CD4-positive, alpha-beta T cell (primary cell): Measurements from ENCODE around the gene LDLRAD4. TPM values are rescaled to one million over a fixed set of nuclear protein-coding genes. Genes with fewer than 3 reads are reported as not detected.
A peak's percentile ranks its signal among the peaks of the same experiment; 100 is the strongest.

ENCODE experiments used
- ATAC-seq: fragments of 200-7000 bp; cut with Tn5 transposase; one replicate; pipeline ENCODE4 v1.10.0; 2022; ENCODE audit warnings: mild to moderate bottlenecking; ENCODE audit not compliant: poor library complexity
- CTCF ChIA-PET: fragments of 350-600 bp; sonication (Branson Sonifier 250); formaldehyde crosslinking; loops from one replicate; lab custom pipeline; 2021; ENCODE audit warnings: antibody characterized with exemption, inconsistent platforms; lab: Charles Lee
- POLR2A ChIA-PET: fragments of 350-600 bp; sonication (Branson Sonifier 250); formaldehyde crosslinking; loops from one replicate; lab custom pipeline; 2021; ENCODE audit warnings: antibody characterized with exemption, inconsistent platforms; lab: Charles Lee
- DNase-seq, 14 experiments: peaks; one replicate each; pipeline ENCODE4 v3.0.0-alpha.2; 2013 to 2020; ENCODE audit warnings: mixed read lengths in 2 of 14
- H3K27ac ChIP-seq, 2 donors: one replicate each; pipeline versions ENCODE4 v1.5.1 to v1.7.0; 2013; ENCODE audit warnings: low read length in 2 of 2, low read depth in 1 of 2, mild to moderate bottlenecking in 1 of 2
- H3K27me3 ChIP-seq, 2 experiments: 1 replicate in 1 of 2; 2 replicates in 1 of 2; pipeline versions ENCODE4 v1.6.1 to v1.7.0; 2013; ENCODE audit warnings: low read length in 2 of 2, control low read depth in 1 of 2, mild to moderate bottlenecking in 1 of 2, moderate library complexity in 1 of 2; ENCODE audit not compliant: insufficient read depth in 2 of 2, control insufficient read depth in 1 of 2
- H3K36me3 ChIP-seq: one replicate; pipeline ENCODE4 v1.6.1; 2013; ENCODE audit warnings: low read length, control low read depth; ENCODE audit not compliant: insufficient read depth
- H3K4me1 ChIP-seq: one replicate; pipeline ENCODE4 v1.6.1; 2013; ENCODE audit warnings: low read length, control low read depth; ENCODE audit not compliant: insufficient read depth
- H3K4me3 ChIP-seq: one replicate; pipeline ENCODE4 v1.5.1; 2013; ENCODE audit warnings: mild to moderate bottlenecking, low read length, moderate library complexity
- H3K9me3 ChIP-seq, 2 experiments: 1 replicate in 1 of 2; 2 replicates in 1 of 2; pipeline versions ENCODE4 v1.6.1 to v1.7.0; 2013; ENCODE audit warnings: low read length in 2 of 2, mild to moderate bottlenecking in 2 of 2, control low read depth in 1 of 2, moderate library complexity in 1 of 2; ENCODE audit not compliant: control insufficient read depth in 1 of 2, insufficient read depth in 1 of 2
- H3K27ac Mint-ChIP-seq: one replicate; pipeline ENCODE4 v1.8.0; 2020; ENCODE audit warnings: mixed read lengths
- H3K27me3 Mint-ChIP-seq: one replicate; pipeline ENCODE4 v1.8.0; 2021; ENCODE audit warnings: mixed read lengths
- H3K36me3 Mint-ChIP-seq: one replicate; pipeline ENCODE4 v1.8.0; 2021; ENCODE audit warnings: low read depth, mixed read lengths
- H3K4me1 Mint-ChIP-seq: one replicate; pipeline ENCODE4 v1.8.0; 2021; ENCODE audit warnings: low read depth, mixed read lengths
- H3K4me3 Mint-ChIP-seq: one replicate; pipeline ENCODE4 v1.8.0; 2020; ENCODE audit warnings: mild to moderate bottlenecking, mixed read lengths
- H3K9me3 Mint-ChIP-seq: one replicate; pipeline ENCODE4 v1.8.0; 2020; ENCODE audit warnings: mixed read lengths
- CTCF ChIP-seq: fragments of 200-600 bp; IDR thresholded peaks from one replicate; pipeline ENCODE4 v1.8.0; 2022; ENCODE audit warnings: antibody characterized with exemption, mild to moderate bottlenecking
- intact Hi-C, 2 experiments: fragments of 100-400 bp; cut with DNase I in 1 of 2; cut with micrococcal nuclease in 1 of 2; formaldehyde crosslinking; loops; one replicate each; pipeline versions ENCODE4 v1.15.1 to v1.9.0; 2023 to 2025; cut with DNase I, micrococcal nuclease
- total RNA-seq, 174 experiments: library from RNA in 2 of 174; stranded (reverse) in 2 of 174; gene quantifications; one replicate each; pipeline ENCODE4 v1.2.3 and lab custom pipeline; 2021 to 2026

LDLRAD4 gene
- total RNA-seq, 2 experiments from 2014 or later: 51.9 to 52.7 TPM

GRCh38 chr18:13288509-13289133 lies 70.1 kb downstream of the LDLRAD4 start:
- no peak overlapping the region for H3K27ac ChIP-seq
- ChIA-PET POLR2A (interaction anchor here (0.7 kb wide), 1 partner anchor 10 kb away, joined by 3 read pairs; no protein-coding TSS in a partner anchor), CTCF (interaction anchor here (1.9 kb wide), 1 partner anchor 10 kb away, joined by 7 read pairs; no protein-coding TSS in a partner anchor)
- Mint-ChIP-seq H3K4me1 (peaks cover 51% of the 10 kb centered on the region), H3K4me3 (no peak overlapping the region), H3K9me3 (no peaks in the 10 kb centered on the region), H3K36me3 (no peaks in the 10 kb centered on the region), H3K27ac (peak overlapping the region; percentile 6), H3K27me3 (no peaks in the 10 kb centered on the region)
- H3K4me1 ChIP-seq: peaks cover 29% of the 10 kb centered on the region
- H3K9me3 ChIP-seq: no peaks in the 10 kb centered on the region
- H3K27me3 ChIP-seq: no peaks in the 10 kb centered on the region
- intact Hi-C loops: no loop called here
- ATAC-seq: no peak
- no peak overlapping the region for H3K4me3 ChIP-seq
- DNase-seq: peak in 1 of 14 experiments; percentile 36
- H3K36me3 ChIP-seq: no peaks in the 10 kb centered on the region
- no peak for TF ChIP-seq CTCF

- ChIA-PET POLR2A (no interaction called here), CTCF (interaction anchor here (1.3 to 1.9 kb wide), 2 partner anchors 11 to 43 kb away, joined by 3 to 7 read pairs; no protein-coding TSS in a partner anchor)
- H3K4me3 ChIP-seq: no peak overlapping the region
- no peaks in the 10 kb centered on the region for H3K27me3 ChIP-seq
- H3K4me1 ChIP-seq: peaks cover 19% of the 10 kb centered on the region
- Mint-ChIP-seq H3K4me3 (no peak overlapping the region), H3K27ac (peak overlapping the region; percentile 77), H3K27me3 (no peaks in the 10 kb centered on the region), H3K36me3 (no peaks in the 10 kb centered on the region), H3K4me1 (peaks cover 41% of the 10 kb centered on the region), H3K9me3 (no peaks in the 10 kb centered on the region)
- H3K36me3 ChIP-seq: no peaks in the 10 kb centered on the region
- no peak for TF ChIP-seq CTCF
- no peak for DNase-seq
- no peak overlapping the region for H3K27ac ChIP-seq
- H3K9me3 ChIP-seq: no peaks in the 10 kb centered on the region
- ATAC-seq: no peak
- intact Hi-C loops: no loop called here
Measured at GRCh38 chr18:13289481-13290205, 71.1 kb downstream of the LDLRAD4 start.

- ChIA-PET CTCF (interaction anchor here (1.9 kb wide), 1 partner anchor 13 kb away, joined by 7 read pairs; no protein-coding TSS in a partner anchor), POLR2A (interaction anchor here (0.8 kb wide), 1 partner anchor 9 kb away, joined by 3 read pairs; no protein-coding TSS in a partner anchor)
- peak overlapping the region; percentile 77 for H3K27ac Mint-ChIP-seq
- H3K36me3 Mint-ChIP-seq: no peaks in the 10 kb centered on the region
- ATAC-seq: peak; percentile 94
- no peaks in the 10 kb centered on the region for H3K9me3 Mint-ChIP-seq
- TF ChIP-seq CTCF: no peak
- intact Hi-C loops: no loop called here
- H3K4me3 Mint-ChIP-seq: peak overlapping the region; percentile 10
- no peak overlapping the region for H3K27ac ChIP-seq
- peaks cover 10% of the 10 kb centered on the region for H3K4me1 ChIP-seq
- H3K4me3 ChIP-seq: no peak overlapping the region
- H3K4me1 Mint-ChIP-seq: peaks cover 38% of the 10 kb centered on the region
- no peaks in the 10 kb centered on the region for H3K36me3 ChIP-seq
- no peaks in the 10 kb centered on the region for H3K9me3 ChIP-seq
- H3K27me3 Mint-ChIP-seq: no peaks in the 10 kb centered on the region
- DNase-seq: peak in 7 of 14 experiments; percentile 32 to 67 (median 51)
- H3K27me3 ChIP-seq: no peaks in the 10 kb centered on the region
Measured at GRCh38 chr18:13290856-13291271, 72.3 kb downstream of the LDLRAD4 start.
